Breast epithelium (tissue), 3 donors: ENCODE results near the gene ARHGAP45.

Experiments used
- POLR2A ChIP-seq: fragments of 450-650 bp; IDR thresholded peaks from one replicate; pipeline ENCODE4 v1.6.1; 2016; ENCODE audit warnings: antibody characterized with exemption, mild to moderate bottlenecking, moderate library complexity
- TF ChIP-seq, protein P1 (sequence below), 3 donors: fragments of 450-650 bp; IDR thresholded peaks; one replicate each; pipeline ENCODE4 v1.5.1; 2016 to 2017; ENCODE audit warnings: antibody characterized with exemption in 3 of 3, mild to moderate bottlenecking in 3 of 3, moderate library complexity in 3 of 3

DNA sequence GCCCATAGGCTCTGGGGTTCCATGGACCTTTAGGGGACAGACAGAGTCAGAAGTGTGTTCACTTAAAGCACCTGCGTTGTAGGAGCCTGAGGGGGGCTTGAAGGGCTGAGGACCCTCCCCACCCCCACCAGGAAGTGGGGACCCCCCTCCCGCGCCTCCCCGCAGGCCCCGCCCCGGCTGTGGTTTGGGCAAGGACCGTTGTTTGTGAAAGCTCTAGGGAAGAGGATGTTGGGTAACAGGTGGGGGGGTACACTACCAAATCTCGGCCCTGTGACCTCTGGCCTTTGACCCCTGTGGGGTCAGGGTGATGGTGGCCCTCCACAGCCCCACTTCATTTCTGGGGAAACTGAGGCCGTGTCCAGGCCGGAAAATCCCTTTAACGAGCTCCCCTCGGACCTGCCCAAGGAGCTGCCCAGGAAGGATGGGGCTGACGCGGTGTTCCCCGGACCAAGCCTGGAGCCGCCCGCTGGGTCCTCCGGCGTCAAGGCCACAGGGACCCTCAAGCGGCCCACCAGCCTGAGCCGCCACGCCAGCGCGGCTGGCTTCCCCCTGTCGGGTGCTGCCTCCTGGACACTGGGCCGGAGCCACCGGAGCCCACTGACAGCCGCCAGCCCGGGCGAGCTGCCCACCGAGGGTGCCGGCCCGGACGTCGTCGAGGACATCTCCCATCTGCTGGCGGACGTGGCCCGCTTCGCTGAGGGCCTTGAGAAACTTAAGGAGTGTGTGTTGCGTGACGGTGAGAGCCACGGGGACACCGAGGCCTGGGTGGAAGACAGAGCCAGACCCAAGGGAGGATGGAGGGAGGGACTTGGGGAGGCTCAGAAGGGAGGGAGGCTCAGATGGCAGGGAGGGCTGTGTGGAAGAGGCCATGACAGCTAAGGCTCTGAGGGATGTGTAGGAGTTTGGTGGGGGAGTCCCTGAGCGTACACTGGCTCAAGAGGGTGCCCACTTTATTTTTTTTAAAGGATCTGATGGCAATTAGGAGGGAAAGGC lies 1.3 kb downstream of the ARHGAP45 start:
- no peak for TF ChIP-seq POLR2A
- TF ChIP-seq, protein P1, sequence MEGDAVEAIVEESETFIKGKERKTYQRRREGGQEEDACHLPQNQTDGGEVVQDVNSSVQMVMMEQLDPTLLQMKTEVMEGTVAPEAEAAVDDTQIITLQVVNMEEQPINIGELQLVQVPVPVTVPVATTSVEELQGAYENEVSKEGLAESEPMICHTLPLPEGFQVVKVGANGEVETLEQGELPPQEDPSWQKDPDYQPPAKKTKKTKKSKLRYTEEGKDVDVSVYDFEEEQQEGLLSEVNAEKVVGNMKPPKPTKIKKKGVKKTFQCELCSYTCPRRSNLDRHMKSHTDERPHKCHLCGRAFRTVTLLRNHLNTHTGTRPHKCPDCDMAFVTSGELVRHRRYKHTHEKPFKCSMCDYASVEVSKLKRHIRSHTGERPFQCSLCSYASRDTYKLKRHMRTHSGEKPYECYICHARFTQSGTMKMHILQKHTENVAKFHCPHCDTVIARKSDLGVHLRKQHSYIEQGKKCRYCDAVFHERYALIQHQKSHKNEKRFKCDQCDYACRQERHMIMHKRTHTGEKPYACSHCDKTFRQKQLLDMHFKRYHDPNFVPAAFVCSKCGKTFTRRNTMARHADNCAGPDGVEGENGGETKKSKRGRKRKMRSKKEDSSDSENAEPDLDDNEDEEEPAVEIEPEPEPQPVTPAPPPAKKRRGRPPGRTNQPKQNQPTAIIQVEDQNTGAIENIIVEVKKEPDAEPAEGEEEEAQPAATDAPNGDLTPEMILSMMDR (IDR thresholded peaks at IDR 0.05), result no peak
